ENCODE results near the gene INHA. TPM values are rescaled to one million over a fixed set of nuclear protein-coding genes. Genes with fewer than 3 reads are reported as not detected.

INHA gene
- total RNA-seq, 1 donor from 2014 or later, result not detected

- TF ChIP-seq CTCF (IDR thresholded peaks at IDR 0.05), result no peak
- Histone ChIP-seq H3K4me1 (no peaks in the 10 kb centered on the region), H3K9me3 (no peaks in the 10 kb centered on the region), H3K4me3 (no peak overlapping the region), H3K27ac (no peak overlapping the region), H3K36me3 (peaks cover 63 to 80% of the 10 kb centered on the region in 2 donors), H3K27me3 (no peaks in the 10 kb centered on the region)
- no peak for DNase-seq (ENCODE audit: low spot score in 2 of 2)
- intact Hi-C loops (cut with DNase I), result no loop called here
These were observed 37.1 kb downstream of the INHA start for GRCh38 chr2:219609149-219609750.

GRCh38 chr2:219611306-219611705 is 39.2 kb downstream of the INHA start:
- DNase-seq (ENCODE audit: low spot score in 2 of 2), result no peak
- Histone ChIP-seq H3K27me3 (no peaks in the 10 kb centered on the region), H3K4me1 (no peaks in the 10 kb centered on the region), H3K36me3 (peaks cover 63 to 81% of the 10 kb centered on the region in 2 donors), H3K9me3 (no peaks in the 10 kb centered on the region), H3K4me3 (no peak overlapping the region), H3K27ac (no peak overlapping the region)
- no peak for TF ChIP-seq CTCF (IDR thresholded peaks at IDR 0.05)
- intact Hi-C loops (cut with DNase I), result no loop called here

- no peak for TF ChIP-seq CTCF (IDR thresholded peaks at IDR 0.05)
- H3K27me3 ChIP-seq, result no peaks in the 10 kb centered on the region
- H3K9me3 ChIP-seq, result no peaks in the 10 kb centered on the region
- DNase-seq (ENCODE audit: low spot score in 2 of 2), result no peak
- H3K4me1 ChIP-seq, result no peaks in the 10 kb centered on the region
- peaks cover 60 to 76% of the 10 kb centered on the region in 2 donors for H3K36me3 ChIP-seq
- no peak overlapping the region for H3K27ac ChIP-seq
- no peak overlapping the region for H3K4me3 ChIP-seq
- intact Hi-C loops (cut with DNase I), result no loop called here
These were observed 39.9 kb downstream of the INHA start for GRCh38 chr2:219611866-219612576.

GRCh38 chr2:219612577-219613286 is 40.6 kb downstream of the INHA start:
- TF ChIP-seq CTCF (IDR thresholded peaks at IDR 0.05), result no peak
- Histone ChIP-seq H3K9me3 (no peaks in the 10 kb centered on the region), H3K4me3 (no peak overlapping the region), H3K4me1 (no peaks in the 10 kb centered on the region), H3K27me3 (no peaks in the 10 kb centered on the region), H3K36me3 (peaks cover 54 to 69% of the 10 kb centered on the region in 2 donors), H3K27ac (no peak overlapping the region)
- DNase-seq (ENCODE audit: low spot score in 2 of 2), result no peak
- intact Hi-C loops (cut with DNase I), result no loop called here

GRCh38 chr2:219613461-219614070 is 41.5 kb downstream of the INHA start:
- Histone ChIP-seq H3K4me1 (no peaks in the 10 kb centered on the region), H3K9me3 (no peaks in the 10 kb centered on the region), H3K4me3 (no peak overlapping the region), H3K27ac (no peak overlapping the region), H3K36me3 (peaks cover 50 to 62% of the 10 kb centered on the region in 2 donors), H3K27me3 (no peaks in the 10 kb centered on the region)
- no peak for DNase-seq (ENCODE audit: low spot score in 2 of 2)
- intact Hi-C loops (cut with DNase I), result no loop called here
- no peak for TF ChIP-seq CTCF (IDR thresholded peaks at IDR 0.05)

Measured in ascending aorta (tissue), 2 donors.